Activated CD4-positive, alpha-beta T cell treated with anti-CD3 and anti-CD28 coated beads, Interleukin-2, amount 50 U/mL, for 16 hours (primary cell): ENCODE measurements around the gene AKR1A1.
"Not testable (repeated sequence)": the region's sequence is repeated elsewhere in the genome, so short reads cannot be mapped to it uniquely, and the experiment has no call there.

Experiments
- DNase-seq: peaks from one replicate; pipeline ENCODE4 v3.0.0-alpha.2; 2020

AKR1A1 gene

DNA sequence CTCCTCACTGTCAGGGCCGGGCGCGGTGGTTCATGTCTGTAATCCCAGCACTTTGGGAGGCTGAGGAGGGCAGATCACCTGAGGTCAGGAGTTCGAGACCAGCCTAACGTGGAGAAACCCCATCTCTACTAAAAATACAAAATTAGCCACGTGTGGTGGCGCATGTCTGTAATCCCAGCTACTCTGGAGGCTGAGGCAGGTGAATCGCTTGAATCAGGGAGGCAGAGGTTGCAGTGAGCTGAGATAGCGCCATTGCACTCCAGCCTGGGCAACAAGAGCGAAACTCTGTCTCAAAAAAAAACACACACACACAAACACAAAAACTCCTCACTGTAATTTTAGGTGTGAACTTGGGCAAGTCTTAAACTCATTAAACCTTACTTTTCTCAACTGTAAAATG, 26.7 kb upstream of the AKR1A1 start:
- not testable (repeated sequence) for DNase-seq

DNA sequence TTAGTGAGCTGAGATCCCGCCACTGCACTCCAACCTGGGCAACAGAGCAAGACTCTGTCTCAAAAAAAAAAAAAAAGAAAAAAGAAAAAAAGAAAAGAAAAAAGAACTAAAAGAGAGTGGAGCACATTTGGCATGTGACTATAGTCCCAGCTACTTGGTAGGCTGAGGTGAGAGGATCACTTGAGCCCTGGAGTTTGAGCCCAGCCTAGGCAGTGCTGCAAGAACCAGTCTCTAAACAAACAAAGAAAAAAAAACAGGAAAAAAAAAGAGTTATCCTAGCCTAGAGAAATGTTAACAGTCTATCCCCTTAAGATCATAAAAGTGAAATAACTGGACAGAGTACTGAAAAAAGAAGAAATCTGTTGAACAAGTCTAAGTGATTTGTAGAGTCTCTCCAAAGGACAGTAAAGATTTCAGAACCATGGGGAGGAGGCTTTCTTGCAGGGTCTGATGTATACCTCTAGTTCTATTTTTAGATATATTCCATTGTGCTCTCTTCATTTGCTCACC, 24.4 kb upstream of the AKR1A1 start:
- no peak for DNase-seq

DNA sequence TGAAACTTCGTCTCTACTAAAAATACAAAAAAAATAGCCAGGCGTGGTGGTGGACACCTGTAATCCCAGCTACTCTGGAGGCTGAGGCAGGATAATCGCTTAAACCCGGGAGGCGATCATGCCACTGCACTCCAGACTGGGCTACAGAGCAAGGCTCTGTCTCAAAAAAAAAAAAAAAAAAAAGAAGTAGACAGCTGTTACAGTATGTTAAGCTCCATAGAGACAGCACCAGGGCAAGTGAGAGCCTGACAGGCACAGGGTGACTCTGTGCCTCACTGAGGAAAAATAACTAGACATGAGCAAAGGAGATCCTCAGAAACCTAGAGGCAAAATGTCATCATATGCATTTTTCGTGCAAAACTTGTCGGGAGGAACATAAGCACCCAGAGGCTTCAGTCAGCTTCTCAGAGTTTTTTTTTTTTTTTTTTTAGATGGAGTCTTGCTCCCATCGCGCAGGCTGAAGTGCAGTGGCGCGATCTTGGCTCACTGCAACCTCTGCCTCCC, 19.9 kb upstream of the AKR1A1 start:
- DNase-seq: no peak

DNA sequence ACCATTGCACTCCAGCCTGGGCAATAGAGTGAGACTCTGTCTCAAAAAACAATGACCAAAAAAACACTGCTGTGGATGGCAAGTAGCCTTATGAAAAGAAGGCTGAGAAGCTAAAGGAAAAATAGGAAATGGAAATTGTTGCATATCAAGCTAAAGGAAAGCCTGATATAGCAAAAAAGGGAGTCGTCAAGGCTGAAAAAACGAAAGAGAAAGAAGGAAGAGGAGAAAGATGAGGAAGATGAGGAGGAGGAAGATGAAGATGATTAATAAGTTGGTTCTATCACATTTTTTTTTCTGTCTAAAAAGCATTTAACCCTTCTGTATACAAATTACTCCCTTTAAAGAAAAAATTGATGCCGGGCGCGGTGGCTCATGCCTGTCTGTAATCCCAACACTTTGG, 18.8 kb upstream of the AKR1A1 start:
- DNase-seq: no peak

DNA sequence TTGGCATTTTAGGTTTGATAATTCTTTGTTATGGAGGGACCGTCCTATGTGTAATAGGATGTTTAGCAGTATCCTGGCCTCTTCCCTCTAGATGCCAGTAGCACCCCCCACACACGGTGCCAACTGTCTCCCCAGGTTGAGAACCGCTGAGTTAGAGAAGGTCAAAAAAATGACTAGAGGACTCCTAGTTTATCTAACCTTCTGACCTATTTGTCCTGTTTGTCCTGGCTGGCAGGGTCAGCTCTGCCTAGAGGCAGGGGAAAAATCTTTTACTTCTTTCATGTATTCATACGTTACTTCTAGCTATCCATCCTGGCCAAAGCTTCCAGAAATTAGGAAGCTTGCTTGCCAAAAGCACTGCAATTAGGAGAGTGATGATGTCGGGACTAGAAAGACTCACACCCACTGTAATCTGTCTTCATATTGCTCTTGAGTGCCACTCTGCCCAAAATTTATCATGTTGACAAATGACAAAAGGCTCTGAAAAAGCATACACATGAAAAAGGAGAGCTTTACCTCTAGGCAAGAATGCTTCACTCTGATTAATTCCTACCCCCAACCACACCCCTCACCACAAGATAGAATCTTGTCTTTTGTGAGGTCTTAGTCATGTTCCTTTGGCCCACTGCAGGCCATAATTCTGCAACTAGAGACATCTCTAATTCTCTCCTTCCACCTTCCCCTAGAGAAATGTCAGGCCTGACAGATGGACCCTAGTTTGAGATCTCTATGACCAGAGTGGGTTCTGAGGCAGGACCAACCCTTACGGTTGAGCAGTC, 14.4 kb upstream of the AKR1A1 start:
- peak; percentile 51 for DNase-seq

DNA sequence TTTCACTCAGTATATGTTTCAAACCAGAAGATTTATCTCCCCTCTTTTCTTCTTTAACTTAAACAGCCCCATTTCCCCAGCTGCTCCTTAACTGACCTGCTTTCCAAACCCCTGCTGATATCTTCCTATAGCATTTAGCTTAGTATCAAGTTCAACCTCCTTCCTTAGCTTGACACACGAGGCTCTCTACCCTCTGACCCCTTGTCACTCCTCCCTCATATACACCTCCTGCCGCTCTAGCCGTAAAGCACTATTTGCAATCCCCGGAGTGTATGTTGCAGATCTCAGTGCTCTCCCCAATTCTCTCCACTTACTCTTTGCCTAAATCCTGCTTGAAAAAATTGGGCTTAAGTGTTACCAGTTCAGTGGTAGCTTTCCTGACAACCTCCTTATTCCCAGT, 13.7 kb upstream of the AKR1A1 start:
- no peak for DNase-seq

DNA sequence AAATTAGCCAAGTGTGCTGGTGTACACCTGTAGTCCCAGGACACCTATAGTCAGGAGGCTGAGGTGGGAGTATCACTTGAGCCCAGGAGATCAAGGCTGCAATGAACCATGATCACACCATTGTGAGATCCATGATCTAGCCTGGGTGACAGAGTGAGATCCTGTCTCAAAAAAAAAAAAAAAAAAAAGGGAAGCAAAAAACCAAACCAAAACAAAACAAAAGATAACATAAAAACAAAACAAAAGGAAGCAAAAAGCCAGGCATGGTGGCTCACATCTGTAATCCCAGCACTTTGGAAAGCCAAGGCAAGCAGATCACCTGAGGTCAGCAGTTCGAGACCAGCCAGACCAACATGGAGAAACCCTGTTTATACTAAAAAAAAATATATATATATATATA, 9.4 kb upstream of the AKR1A1 start:
- DNase-seq: no peak

DNA sequence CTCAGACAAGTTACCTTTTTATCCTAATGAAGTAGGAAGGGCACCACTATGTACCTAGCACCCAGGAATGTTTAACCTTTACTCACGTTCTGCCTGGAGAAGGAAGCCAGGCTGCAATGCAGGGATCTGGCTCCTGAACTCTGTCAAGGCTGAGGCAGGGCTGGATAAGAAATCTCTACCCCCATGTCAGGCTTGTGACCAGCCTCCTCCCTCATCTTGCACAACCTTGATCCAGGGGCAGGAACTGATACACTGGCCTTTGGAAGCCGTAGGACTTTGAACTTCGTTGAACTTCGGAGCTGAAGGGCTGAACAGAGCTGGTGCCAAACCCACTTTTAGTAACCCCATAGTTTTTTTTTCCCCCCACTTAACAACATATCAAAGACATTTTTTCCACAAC, 8.0 kb upstream of the AKR1A1 start:
- no peak for DNase-seq

DNA sequence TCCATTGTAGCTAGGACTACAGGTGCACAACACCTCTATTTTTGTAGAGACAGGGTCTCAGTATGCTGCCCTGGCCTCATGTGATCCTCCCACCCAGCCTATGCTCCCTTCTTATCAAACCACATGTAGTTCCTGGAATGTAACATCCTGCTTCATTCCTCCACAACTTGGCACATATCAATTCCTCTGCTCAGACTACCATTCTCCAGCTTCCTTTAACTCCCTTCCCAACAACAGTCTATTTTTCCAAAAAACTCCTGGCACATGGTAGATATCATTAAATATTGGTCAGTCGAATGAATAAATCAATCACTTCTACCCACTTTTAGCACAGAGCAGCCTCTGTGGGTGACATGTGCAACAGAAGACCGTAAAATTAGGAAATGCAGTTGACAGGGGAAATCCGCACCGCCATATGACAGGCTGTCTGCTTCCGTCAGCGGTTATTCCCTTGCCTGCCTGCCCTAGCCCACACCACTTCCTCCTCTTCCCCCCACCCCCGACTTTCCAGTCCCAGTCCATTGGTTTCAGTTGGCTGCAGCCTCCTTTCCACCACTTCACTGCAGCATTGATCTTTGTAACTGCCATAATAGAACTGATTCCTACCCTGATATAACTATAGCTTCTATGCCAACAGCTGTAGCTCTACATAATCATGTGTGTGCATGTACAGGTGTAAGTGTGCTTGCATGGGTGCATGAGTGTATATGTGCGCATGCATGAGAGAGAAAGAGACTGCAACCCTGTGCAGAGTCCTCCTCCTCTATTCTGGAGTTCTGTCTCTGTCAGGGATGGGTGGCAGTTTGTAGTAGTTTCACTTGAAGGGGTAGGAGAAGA, 6.8 kb upstream of the AKR1A1 start:
- DNase-seq: peak; percentile 83

DNA sequence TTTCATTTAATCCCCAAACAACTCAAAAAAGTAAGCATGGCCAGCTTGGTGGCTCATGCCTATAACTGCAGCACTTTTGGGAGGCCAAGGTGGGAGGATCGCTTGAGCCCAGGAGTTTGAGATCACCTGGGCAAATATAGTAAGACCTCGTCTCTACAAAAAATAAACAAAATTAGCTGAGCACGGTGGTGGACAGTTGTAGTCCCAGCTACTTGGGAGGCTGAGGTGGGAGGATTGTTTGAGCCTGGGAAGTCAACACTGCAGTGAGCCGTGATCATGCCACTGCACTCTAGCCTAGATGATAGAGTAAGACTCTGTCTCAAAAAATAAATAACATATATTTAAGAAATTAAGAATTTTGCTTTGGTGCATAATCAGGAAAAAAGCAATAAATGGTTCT, 6.1 kb upstream of the AKR1A1 start:
- DNase-seq: no peak

DNA sequence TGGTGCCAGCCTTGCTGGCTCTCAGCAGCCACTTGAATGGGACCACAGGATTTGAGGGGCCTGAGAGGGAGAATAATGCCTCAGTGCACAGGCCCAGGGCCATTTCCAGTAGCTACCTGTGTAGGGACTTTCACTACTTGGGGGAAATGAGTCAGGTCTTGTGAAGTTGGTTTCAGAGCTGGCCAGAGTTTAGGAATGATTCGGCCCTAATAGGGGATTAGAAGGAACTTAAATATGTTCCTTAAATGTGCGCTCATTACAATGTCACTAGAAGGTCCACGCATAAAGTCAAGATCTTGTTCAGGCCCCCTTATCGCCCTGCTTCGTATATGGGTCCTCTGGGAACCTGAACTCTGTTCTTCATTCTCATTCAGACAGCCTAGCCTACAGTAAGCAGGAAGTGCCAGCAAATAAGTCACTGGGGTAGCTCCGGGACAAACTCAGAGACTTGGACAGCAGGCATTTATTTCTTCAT, 5.6 kb upstream of the AKR1A1 start:
- DNase-seq: peak; percentile 76

DNA sequence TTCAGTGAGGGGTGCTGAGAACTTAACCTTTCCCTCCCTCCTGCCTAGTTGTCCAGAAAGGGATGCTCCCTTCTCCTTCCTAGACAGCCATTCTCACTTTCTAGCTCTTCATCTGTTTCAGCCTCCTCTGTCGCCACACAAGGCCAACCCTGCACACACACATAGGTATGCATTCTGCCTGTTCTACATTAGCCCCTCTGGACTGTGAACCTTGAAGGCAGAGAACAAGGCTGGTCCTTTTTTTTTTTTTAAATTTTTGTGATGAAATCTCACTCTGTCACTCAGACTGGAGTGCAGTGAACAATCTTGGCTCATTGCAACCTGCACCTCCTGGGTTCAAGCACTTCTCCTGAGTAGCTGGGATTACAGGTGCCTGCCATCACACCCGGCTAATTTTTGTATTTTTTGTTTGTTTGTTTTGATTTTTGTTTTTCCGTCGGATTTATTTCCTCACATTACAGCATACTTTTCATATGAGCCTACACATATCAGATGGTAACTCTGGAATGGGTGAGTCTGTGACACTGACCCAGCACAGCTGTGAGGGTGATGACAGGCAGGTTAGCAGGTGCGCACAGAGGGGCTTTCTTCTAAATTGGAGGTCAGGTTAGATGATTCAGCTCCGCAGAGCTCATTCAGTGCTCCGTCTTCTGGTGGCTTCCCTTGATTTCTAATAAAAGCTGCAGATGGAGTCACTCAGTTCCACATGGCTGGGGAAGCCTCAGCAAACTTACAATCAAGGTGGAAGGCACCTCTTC, 4.9 kb upstream of the AKR1A1 start:
- no peak for DNase-seq

DNA sequence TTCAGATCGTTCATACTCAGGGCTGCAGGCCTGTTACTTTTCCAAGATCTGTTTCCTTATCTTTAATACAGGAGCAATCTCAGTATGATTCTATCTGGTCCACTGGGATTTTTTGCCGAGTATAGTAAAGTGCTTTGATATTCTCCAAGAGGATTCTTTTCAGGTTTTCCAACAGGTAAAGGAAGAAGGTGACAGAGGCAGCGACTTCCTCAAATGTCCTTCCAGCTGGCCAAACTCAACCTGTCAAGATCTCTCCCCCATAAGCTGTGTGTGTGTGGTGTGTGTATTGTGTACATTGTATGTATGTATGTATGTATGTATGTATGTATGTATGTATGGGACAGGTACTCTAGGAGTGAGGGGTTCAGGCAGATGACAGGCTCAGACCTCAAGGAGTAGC, 1.1 kb downstream of the AKR1A1 start:
- no peak for DNase-seq

DNA sequence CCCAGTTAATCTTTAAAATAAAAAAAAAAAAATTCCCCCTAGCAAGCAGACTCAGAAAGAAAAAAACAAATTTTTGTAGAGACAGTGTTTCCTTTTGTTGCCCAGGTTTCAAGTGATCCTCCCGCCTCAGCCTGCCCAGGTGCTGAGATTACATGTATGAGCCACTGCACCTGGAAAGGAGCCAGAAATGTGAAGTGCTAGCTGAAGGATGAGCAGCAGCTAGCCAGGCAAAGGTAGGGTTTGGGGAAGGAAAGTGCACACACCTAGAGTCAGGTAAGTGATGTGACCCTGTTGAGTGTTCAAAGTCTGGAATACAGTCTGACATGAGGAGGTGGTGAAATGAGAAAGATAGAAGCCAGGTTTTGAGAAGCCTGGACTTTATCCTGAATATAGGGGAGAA, 1.7 kb downstream of the AKR1A1 start:
- DNase-seq: no peak

DNA sequence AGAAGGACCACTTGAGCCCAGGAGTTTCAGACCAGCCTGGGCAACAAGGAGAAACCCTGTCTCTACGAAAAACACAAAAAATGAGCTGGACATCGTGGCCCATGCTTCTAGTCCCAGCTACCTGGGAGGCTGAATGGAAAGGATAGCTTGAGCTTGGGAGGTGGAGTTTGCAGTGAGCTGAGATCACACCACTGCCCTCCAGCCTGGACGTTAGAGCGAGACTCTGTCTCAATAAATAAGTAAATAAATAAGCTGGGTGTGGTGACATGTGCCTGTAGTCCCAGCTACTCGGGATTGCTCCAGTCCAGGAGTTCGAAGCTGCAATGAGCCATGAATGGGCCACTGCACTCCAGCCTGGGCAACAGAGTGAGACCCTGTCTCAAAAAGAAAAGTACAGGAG, 3.6 kb downstream of the AKR1A1 start:
- DNase-seq: no peak

DNA sequence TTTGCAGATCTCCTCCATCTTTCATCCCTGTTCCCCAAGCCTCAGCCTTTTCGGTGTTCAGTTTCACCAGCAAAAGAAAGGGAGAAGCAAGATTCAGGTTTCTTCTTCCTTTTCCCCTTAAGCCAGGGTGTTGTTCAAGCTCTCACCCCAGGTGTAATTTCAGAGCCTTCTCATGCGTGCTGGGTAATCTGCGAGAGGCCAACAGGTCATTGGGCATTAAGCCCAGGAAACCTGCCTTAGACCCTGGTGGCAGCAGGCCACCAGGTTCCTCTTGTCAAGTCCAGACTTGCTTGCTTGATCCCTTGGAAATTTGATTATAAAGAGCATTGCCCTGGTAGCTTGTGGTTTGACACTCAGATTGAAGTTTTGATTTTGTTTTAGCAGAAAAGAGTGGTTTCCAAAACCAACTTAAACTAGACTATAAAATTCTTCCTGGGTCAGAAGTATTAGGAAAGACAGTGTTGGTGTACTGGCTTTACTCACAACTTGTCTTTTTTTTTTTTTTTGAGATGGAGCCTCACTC, 6.9 kb downstream of the AKR1A1 start:
- no peak for DNase-seq

DNA sequence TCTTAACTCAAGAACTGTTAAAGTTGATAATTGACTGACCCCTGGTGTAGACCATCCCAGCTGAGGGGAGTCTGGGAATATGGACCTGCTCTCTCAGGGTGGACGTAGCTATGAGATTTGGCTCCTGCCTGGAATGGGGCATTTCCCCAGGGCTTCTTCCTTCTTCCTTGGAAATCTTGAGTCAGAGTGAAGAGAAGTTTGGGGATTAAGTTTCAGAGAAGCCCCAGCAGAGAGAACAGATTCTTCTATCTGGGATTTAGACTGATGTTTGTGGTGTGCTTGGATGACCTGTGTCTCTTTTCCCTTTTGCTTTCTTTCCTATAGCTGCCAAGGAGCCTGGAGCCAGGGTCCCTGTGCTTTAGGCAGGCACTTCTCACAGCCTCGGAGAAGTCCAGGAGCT, 13.2 kb downstream of the AKR1A1 start:
- DNase-seq: no peak

DNA sequence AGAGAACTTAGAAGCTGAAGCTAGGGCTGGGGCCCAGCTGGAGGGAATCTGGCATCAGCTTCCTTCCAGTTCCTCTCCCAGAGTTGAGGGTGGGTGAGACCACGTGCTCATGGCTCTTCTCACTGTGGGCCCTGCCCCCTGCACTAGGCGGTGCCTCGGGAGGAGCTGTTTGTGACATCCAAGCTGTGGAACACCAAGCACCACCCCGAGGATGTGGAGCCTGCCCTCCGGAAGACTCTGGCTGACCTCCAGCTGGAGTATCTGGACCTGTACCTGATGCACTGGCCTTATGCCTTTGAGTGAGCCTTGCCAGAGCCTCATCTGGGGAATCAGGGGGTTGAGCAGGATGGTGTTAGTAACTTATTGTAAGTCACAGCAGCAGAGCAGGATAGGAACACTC, 16.1 kb downstream of the AKR1A1 start:
- DNase-seq: no peak

DNA sequence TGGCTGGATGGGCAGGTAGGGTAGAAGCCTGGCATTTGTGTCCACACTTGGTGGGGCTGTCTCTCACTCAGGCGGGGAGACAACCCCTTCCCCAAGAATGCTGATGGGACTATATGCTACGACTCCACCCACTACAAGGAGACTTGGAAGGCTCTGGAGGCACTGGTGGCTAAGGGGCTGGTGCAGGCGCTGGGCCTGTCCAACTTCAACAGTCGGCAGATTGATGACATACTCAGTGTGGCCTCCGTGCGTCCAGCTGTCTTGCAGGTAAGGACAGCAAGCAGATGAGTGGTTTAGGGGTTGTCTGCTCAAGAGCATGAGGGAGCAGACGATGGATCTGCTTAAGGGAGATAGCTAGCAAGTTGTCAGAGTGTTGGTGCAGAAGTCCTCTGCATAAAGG, 17.3 kb downstream of the AKR1A1 start:
- no peak for DNase-seq

DNA sequence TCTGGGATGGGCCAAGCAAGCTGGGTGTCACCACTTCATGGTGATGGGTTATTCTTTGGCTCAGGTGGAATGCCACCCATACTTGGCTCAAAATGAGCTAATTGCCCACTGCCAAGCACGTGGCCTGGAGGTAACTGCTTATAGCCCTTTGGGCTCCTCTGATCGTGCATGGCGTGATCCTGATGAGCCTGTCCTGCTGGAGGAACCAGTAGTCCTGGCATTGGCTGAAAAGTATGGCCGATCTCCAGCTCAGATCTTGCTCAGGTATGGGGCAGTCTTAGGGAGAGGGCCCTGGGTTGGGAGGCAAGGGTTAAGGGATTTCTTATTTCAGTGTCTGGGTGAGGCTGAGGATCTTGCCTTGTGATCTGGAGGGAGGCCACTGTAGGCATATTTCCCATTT, 17.8 kb downstream of the AKR1A1 start:
- DNase-seq: no peak

DNA sequence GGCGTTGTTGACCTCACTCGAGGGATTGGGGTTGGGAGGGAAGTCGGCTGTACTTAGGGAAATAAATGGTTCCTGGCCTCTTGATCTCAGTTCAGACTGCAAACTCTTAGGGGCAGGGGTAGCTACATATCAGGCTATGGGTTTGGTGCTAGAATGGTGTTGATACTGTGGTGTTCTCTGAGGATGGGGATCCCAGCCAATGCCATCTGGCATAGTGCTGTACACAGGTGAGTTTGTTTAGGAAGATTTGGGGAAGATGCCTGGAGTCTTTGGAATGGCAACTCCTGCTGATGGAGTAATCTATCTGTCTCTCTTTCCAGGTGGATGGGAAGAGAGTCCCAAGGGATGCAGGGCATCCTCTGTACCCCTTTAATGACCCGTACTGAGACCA, 18.9 kb downstream of the AKR1A1 start:
- DNase-seq: no peak

DNA sequence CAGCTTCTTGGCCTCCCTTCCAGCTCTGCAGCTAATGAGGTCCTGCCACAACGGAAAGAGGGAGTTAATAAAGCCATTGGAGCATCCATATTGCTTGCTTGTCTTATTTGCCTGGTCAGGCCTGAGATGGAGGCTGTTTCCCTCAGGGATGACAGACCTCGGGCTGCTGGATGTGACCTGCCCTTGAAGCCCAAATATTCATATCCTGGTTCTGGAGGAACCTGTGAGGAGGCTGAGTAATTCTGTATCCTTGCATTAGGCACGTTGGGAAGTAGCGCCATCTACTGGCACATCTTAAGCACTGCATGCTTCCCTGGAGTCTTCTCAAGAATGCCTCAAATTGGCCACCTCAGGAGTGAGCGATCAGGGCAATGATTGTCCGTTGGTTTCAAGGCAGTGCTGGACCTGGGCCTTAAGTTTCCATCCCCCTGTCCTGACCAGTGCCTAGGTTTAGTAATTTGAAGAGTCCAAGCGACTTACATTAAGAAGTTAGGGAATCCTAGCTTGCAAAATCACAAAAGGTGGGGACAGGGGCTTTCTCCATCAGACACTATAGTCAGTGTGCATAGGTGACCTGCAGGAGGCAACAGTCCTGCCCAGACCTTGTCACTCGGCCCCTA, 19.4 kb downstream of the AKR1A1 start:
- peak; percentile 81 for DNase-seq
